ENCODE data around the gene F2RL3.

Gene F2RL3

DNA sequence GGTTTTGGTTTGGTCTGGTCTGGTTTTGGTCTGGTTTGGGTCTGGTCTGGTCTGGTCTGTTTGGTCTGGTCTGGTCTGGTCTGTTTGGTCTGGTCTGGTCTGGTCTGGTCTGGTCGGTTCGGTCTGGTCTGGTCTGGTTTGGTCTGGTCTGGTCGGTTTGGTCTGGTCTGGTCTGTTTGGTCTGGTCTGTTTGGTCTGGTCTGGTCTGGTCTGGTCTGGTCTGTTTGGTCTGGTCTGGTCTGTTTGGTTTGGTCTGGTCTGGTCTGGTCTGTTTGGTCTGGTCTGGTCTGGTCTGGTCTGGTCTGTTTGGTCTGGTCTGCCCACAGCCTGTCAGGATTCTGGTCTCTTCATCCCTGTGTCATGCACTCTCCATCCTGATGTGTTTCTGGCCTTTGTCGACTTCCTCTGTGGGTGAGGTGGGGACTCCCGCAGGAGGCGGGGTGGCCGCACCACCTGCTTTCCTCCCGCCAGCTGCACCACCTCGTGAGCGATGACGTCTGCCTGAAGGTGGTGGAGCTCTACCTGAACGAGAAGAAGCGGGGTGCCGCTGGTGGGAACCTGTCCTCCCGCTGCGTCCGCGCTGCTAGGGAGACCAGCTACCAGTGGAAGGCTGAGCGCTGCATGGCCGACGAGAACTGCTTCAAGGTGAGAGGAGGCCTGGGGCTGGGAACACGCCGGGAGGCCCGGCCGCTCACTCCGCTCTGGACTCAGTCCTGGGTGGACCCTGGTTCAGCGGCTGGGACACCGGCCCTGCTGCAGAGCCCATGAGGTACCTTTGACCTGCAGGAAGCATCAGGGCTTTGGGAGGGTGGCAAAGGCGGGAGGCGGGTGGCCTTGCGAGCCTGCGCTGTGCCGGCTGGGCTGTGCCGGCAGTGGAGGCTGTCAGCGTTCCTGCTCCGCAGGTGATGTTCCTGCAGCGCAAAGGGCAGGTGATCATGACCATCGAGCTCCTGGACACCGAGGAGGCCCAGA is 12.9 kb upstream of the F2RL3 start:
- DNase-seq: no peak

DNA sequence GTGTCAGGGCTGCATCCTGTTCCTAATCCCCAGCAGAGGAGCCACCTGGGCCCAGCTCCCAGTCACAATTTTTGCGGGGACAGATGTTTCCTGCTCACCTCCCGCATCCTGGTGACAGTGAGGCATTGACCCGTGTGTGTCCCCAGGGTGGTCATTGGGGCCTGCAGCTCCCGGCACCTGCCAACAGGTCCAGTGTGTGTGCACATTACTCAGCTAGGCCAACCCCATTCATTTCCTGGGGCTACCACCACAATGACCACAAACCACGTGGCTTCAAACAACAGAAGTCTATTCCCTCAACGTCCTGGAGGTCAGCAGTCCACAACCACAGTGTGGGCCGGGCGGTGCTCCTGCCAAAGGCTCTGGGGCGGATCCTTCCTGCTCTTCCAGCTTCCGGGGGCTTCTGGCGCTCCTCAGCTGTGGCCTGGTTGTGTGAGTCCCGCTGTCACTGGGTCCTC is 11.9 kb upstream of the F2RL3 start:
- no peak for DNase-seq

DNA sequence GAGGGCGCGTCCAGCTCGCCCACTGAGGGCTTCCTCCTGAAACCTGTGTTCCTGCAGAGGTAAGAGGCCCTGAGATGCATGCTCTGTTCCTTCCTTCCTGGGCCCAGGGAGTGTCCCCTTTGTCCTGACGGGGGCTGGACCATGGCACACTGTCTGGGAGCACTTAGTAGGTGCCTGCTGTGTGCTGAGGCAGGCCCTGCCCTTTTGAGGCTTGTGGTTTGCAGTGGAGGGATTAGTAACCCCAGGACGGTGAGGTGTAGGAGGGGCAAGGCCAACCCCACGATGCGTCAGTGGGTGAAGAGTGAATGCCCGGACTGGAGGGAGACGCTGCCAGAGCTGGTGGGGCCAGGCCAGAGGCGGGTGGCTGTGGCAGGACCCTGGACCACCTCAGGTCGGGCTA is 11.2 kb upstream of the F2RL3 start:
- no peak for DNase-seq

DNA sequence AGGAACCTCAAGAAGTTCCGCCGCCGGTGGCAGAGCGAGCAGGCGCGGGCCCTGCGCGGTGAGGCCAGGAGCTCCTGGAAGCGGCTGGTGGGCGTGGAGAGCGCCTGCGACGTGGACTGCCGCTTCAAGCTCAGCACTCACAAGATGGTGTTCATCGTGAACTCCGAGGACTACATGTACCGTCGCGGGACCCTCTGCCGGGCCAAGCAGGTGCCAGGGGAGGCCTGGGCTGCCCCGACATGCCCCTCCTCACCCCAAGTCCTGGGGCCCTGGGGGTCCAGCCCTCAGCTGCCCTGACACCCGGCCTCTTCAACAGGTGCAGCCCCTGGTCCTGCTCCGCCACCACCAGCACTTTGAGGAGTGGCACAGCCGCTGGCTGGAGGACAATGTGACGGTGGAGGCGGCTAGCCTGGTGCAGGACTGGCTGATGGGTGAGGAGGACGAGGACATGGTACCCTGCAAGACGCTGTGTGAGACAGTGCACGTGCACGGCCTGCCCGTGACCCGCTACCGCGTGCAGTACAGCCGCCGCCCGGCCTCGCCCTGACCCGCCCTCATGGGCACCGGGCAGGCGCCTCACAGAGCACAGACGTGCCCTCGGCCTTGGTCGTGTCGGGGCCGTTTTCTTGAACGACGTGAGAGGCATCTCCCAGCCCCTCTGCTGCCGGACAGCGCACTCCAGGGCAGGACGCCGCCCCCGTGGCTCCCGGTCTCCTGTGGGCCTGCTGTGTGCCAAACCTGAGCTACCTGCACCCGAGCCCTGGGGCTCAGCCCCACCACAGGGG is 10.4 kb upstream of the F2RL3 start:
- no peak for DNase-seq

DNA sequence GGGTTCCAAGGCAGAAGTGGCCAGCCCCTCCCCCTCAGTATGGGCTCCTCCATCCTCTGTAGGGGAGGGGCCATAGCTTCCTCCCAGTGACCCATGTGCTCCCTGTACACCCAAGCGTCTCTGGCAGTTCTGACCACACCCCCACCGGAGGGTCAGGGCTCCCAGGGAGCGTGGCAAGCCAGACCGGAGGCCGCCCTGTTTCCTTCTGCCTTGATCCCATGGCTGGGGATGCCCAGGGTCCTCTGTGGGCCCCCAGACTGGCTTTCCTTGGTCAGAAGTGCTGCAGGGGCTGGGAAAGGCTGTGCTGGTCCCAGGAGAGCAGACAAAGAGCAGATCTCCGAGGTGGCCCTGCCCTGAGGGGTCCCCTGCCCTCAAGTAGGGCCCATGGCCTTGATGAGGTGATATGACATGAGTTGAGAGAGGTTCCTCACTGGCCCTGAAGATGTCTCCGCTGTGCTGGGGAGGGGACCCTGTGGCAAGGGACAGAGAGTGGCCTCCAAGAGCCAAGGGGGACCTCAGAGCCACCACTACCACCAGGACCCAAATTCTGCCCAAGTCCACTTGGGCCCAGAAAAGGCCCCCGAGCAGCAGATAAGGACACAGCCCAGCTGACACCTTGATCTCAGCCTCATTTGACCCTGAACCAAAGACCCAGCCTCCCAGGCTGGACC is 7.8 kb upstream of the F2RL3 start:
- no peak for DNase-seq

DNA sequence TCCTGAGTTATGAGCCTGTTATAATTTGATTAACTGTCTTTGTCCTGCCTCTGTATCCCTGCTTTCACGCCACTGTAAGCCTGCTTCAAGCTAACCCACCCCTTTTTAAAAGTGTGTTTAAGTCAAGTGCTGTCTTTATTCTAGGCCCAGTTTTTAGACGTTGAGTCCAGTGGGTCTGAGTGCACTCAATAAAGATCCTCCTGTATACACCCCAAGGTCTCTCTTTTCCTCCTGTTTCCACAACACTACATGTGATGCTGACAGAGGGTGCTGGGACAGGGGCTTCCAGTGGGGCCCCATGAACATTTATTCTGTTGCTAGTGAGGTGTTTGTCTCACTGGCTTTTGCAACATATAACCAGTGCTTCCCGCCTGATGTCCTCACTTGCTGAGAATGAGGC is 6.7 kb upstream of the F2RL3 start:
- DNase-seq: no peak

DNA sequence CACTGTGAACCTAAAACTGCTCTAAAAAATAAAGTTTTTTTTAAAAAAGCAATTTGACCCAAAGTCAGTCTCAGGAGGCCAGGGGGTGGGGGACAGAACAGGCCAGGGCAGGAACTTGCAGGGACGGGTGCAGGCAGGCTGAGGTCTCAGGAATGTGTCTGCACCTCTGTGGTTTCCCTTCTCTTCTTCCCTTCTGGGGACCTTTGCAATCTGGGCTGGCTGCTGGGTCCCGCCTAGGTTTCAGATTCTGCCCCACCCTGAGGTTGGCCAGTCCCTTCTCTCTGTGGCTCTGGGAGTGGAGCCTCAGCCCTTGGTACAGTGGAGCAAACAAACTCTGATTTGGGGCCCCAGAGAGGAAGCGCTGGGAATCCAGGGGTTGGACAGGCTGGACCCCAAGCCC is 5.3 kb upstream of the F2RL3 start:
- DNase-seq: no peak

DNA sequence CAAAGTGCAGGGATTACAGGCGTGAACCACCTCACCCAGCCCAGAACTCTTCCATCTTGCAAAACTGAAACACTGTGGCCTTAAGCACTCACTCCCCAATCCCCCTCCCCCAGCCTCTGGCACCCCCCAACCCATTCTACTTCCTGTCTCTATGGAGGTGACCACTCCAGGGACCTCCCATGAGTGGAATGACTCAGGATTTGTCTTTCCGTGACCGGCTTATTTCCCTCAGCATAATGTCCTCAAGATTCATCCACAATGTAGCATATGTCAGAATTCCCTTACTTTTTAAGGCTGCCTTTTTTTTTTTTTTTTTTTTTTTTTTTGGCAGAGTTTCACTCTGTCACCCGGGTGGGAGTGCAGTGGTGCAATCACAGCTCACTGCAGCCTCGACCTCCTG is 3.6 kb upstream of the F2RL3 start:
- DNase-seq: no peak

DNA sequence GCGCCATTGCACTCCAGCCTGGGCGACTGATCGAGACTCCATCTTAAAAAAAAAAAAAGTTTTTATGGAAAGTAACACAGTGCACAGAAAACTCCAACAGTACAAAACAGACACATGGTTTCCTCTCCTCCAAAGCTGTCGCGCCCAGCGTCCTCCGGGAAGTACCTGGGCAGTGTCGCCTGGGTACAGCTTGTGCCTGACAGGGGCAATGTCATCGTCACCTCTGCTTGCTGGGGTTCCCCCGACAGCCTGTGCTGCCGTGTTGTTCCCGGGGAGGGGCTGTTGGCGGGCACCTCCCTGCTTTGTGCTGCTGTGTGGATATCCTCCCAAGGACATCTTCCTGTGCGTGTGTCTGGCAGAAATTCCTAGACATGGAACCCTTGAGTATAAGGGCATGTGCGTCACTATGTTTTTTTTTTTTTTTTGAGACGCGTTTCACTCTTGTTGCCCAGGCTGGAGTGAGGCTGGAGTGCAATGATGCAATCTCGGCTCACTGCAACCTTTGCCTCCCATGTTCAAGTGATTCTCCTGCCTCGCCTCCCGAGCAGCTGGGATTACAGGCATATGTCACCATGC is 2.4 kb upstream of the F2RL3 start:
- DNase-seq: no peak

DNA sequence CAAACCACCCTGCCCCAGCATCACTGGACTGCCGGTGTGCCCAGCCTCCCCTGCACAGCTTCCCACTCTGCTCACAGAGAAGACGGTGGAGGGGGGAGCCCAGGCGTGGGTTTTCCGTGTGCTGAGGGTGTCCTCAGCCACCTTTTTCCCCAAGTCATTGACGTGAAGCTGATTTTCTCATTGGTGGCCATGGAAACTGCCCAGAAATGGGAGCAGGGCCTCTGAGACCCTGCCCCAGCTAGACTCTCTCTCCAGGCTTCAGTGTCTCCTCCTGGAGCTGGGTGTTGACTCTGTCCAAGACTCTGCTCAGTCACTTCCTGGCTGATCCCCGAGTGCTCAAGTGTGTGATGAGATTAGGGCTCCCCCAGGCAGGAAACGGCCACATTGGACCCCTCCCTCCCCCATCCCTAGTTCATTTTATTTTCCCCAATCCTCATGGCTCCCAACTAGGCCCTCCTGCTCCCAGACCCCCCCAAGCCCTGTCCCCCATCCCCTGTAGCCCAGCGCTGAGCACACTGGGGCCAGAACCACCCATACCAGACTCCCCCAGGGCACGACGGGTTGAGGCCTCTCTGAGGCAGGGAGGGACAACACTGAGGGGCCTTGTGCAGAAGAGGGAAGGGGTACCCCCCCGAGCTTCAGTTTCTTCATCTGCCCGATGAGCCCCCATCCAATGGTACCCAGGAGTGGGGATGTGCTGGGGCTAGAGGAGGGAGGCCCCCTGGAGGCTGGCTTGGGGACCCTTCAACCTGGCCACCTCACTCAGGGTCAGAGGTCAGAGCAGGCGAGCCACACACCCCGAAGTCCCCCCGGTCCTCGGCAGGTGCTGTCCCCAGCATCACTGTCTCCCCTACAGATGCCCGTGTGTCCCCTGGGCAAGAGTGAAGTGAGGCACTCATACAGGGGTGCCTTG is 1.2 kb upstream of the F2RL3 start:
- DNase-seq: no peak

DNA sequence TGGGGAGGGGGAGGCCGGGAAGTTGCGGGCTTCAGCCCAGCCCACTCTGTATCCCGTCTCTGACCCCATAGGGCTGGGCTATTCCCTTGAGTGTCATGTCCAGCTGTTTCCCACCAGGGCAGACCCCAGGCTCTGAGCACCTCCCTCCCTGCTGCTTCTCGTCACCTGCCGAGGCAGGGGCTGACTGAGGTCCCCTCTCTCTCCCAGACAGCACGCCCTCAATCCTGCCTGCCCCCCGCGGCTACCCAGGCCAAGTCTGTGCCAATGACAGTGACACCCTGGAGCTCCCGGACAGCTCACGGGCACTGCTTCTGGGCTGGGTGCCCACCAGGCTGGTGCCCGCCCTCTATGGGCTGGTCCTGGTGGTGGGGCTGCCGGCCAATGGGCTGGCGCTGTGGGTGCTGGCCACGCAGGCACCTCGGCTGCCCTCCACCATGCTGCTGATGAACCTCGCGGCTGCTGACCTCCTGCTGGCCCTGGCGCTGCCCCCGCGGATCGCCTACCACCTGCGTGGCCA is 625 bp downstream of the F2RL3 start:
- DNase-seq: no peak

DNA sequence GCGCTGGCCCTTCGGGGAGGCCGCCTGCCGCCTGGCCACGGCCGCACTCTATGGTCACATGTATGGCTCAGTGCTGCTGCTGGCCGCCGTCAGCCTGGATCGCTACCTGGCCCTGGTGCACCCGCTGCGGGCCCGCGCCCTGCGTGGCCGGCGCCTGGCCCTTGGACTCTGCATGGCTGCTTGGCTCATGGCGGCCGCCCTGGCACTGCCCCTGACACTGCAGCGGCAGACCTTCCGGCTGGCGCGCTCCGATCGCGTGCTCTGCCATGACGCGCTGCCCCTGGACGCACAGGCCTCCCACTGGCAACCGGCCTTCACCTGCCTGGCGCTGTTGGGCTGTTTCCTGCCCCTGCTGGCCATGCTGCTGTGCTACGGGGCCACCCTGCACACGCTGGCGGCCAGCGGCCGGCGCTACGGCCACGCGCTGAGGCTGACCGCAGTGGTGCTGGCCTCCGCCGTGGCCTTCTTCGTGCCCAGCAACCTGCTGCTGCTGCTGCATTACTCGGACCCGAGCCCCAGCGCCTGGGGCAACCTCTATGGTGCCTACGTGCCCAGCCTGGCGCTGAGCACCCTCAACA is 1.2 kb downstream of the F2RL3 start:
- DNase-seq: no peak

DNA sequence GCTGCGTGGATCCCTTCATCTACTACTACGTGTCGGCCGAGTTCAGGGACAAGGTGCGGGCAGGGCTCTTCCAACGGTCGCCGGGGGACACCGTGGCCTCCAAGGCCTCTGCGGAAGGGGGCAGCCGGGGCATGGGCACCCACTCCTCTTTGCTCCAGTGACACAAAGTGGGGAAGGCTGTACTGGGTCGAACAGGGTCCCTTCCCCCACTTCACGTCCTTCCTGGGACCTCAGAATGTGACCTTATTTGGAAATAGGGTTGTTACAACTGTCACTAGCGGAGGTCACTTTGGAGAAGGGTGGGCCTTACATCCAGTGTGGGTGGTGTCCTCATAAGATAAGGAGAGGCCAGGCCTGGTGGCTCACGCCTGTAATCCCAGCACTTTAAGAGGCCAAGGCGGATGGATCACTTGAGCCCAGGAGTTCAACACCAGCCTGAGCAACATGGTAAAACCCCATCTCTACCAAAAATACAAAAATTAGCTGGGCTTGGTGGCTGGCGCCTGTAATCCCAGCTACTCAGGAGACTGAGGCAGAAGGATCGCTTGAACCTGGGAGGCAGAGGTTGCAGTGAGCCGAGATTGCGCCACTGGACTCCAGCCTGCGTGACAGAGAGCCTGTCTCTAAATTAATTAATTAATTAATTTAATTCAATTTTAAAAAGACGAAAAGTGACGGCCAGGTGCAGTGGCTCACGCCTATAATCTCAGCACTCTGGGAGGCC is 1.8 kb downstream of the F2RL3 start:
- no peak for DNase-seq

DNA sequence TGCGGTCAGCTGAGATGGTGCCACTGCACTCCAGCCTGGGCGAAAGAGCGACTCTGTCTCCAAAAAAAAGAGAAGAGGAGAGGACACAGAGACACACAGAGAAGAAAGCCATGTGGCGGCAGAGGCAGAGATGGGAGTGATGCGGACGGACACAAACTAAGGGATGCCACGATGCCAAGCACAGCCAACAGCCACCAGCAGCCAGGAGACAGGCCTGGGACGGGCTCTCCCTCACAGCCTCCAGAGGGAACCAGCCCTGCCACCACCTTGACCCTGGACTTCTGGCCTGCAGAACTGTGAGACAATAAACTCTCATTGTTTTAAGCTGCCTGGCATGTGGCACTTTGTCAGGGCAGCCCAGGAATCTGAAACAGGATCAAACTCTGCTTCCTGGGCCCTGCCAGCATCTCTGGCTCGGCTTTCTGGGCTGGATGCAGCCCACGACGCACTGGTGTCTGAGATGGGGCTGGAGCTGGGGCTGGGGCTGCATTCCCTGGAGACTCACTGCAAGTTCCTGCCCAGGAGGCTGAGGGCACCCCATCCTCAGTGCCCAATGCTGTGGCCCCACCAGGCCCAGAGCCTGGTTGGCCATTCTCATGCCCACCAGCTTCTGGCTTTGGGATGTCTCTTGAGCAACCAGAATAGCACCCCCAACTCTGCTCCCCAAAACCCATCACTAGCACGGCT is 3.0 kb downstream of the F2RL3 start:
- DNase-seq: no peak

DNA sequence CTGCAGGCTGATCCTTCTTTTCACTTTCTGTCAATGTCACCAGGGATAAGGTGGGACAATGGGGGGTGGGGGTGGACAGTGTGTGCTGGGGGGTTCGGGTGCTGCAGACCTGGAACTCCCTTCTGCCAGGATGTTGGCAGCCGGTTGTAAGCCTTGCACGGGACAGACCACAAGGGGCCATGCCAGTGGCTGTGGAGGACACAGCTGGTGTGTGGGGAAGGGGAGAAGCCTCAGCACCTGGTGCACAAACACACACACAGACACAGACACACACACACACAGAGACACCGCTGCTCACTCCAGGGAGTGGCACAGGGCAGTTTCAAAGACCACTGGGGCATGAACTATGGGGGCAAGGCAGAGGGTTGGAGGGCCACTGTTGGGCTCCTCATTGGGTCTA is 3.6 kb downstream of the F2RL3 start:
- DNase-seq: no peak

DNA sequence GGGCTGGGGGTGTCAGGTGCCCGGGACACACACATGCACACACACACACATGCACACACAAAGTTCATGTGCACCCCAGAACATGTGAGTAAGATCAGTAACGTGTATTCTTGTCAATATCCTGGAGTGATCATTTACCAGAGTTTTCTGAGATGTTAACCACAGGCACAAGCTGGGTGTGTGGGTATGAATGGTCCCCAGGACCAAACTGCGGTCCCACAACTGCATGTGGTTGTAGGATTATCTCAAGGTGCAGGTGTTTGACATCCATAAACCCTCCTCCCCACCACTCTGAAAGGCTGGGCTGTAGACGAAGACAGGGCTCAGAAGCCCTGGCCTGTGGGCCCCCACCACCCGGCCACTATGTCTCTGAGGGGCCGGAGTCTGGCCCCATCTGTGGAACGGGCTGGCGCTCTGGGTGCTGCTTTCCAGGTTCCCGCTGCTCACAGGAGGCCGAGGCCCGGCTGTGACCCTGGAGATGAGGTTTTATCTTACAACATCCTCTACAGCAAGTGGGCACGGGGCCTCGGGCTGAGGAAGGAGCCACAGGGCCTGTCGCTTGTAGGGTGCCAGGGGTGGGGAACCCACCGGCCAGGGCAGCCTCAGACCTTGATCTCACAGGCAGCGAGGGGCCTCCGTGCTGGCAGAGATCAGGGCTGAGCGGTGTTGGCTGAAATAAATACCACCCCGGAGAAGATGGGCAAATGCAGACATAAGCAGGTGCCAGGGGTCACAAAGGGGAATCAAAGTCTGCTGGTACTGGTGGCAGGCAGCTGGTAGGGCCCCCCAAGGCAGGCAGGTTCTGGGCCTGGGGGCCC is 4.3 kb downstream of the F2RL3 start:
- DNase-seq: no peak

DNA sequence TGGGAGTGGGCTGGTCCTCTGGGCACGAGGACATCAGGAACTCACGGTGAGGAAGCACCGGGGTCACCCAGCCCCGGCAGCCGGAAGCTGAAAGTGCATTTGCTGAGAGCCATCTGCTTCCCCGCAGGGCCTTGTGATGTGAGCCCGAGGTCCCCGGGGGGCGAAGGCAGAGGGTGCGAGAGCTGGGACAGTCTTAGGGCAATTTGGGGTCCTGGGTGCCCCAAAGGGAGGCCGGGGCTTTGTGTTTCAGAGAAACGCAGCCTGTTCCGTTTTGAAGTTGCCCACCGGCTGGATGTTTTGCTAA is 4.8 kb downstream of the F2RL3 start:
- DNase-seq: no peak

DNA sequence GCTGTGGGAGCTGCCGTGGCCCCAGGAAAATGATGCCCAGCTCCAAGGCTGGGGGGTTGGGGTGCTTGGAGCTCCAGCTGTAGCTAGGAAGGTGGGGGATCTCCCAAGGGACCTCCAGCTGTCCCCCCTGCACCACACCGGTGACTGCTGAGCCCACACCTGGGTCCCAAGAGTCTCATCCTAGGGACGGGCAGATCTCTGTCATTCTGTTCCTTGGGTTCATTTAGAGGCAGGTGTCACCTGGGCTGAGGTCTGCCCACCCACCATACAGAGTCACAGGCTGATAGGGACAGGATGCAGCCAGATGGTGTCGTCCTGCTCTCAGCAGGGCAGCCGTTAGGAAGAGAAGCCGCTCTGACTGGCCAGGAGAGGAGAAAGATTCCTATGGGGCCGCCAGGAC is 5.3 kb downstream of the F2RL3 start:
- no peak for DNase-seq

DNA sequence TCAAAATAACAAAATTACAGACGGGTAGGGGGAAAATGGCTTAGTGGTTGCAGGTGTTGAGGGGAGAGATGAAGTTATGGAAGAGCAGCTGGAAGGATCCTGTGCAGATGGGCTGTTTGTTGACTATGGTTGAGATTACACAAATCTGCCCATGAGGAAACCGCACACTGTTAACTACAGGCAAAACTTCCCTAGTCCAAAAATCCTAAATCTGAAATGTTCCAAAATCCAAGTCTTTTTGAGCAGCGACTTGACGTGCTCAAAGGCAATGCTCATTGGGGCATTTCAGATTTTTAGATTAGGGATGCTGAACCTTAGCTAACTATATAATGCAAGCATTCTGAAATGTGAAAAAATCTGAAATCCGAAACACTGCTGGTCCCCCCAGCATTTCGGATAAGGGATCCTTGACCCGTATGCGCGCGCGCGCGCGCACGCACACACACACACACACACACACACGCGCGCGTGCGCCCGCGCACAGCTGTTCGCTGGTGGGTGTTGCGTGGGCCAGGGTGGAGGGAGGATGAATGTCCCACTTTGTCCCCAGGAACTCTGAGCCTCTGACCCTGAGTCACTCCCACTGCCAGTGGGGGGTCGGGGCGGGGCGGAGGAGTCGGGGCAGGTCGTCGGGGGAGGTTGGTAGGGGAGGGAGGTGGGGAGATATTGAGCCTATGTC is 6.8 kb downstream of the F2RL3 start:
- DNase-seq: no peak
